HuH-7.5 (cell line): ENCODE measurements around the gene TLE6.
"Not testable (repeated sequence)": the region's sequence is repeated elsewhere in the genome, so short reads cannot be mapped to it uniquely, and the experiment has no call there.

Source experiments
- DNase-seq: peaks from one replicate; pipeline ENCODE4 v3.0.0; 2011; ENCODE audit warnings: low spot score

The TLE6 gene

DNA sequence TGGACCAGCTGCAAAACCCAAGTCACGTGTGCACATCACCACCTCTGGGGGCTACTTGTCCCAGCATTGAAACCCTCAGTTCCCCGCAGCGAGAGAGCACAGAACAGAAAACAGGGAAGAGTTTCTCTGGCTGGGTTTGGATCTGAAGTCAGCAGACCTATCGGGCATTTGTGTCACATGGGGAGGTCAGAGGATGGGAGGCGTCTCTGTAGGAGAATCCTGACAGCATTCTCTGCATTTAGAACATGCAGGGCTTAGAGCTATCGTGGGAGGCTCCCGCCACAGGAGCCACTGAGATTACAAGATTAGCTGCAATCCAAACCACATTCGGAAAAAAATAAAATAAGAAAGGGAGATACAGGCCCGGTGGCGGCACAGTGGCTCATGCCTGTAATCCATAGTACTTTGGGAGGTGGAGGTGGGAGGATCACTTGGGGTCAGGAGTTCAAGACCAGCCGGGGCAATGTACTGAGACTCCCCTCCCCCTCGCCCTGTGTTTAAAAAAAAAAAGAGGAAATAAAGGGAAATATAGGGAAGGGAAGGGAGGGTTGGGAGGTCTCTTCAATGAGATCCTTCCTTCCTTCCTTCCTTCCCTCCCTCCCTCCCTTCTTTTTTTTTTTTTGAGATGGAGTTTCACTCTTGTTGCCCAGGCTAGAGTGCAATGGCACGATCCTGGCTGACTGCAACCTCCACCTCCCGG lies 2.9 kb upstream of the TLE6 start:
- no peak for DNase-seq

GRCh38 chr19:2976609-2977000 lies 759 bp upstream of the TLE6 start:
- no peak for DNase-seq

GRCh38 chr19:2977746-2978138 lies 378 bp downstream of the TLE6 start:
- DNase-seq: peak; percentile 58

- DNase-seq: no peak
Observed at GRCh38 chr19:2978166-2978767, 903 bp downstream of the TLE6 start.

- DNase-seq: no peak
Observed at GRCh38 chr19:2978772-2979171, 1.4 kb downstream of the TLE6 start.

DNA sequence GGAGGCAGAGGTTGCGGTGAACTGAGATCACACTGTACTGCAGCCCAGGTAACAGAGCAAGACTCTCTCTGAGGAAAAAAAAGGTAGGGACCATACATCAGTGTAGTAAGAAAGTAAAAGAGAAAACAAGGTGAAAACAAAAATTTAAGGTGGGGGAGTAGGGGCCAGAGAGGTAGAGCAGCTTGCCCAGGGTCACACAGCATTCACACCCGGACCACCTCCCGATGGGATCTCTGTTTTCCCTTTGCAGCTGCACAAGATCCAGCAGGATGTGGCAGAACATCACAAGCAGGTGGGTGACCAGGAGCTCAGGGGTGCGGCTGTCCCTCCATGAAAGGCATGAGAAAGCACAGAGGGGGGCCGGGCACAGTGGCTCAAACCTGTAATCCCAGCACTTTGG lies 4.5 kb downstream of the TLE6 start:
- DNase-seq: no peak

GRCh38 chr19:2982561-2982960 lies 5.2 kb downstream of the TLE6 start:
- DNase-seq: no peak

- DNase-seq: no peak
Observed at GRCh38 chr19:2982983-2983350, 5.6 kb downstream of the TLE6 start.

- DNase-seq: peak; percentile 67
Observed at GRCh38 chr19:2983351-2984214, 6.2 kb downstream of the TLE6 start.

DNA sequence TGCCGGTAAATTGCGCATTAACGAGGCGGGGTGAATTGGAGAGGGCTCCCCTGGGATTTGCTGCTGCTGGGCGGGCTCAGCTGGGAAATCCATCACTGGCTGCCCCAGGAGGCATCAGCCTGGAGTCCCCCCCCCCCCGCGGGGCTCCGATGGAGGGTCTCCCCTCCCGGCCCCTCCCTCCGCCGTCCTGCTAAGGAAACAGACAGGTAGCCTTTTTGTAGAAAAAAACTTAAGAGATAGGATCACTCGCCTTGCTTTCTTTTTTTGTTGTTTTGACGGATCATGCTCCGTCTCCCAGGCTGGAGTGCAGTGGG lies 6.8 kb downstream of the TLE6 start:
- no peak for DNase-seq

DNA sequence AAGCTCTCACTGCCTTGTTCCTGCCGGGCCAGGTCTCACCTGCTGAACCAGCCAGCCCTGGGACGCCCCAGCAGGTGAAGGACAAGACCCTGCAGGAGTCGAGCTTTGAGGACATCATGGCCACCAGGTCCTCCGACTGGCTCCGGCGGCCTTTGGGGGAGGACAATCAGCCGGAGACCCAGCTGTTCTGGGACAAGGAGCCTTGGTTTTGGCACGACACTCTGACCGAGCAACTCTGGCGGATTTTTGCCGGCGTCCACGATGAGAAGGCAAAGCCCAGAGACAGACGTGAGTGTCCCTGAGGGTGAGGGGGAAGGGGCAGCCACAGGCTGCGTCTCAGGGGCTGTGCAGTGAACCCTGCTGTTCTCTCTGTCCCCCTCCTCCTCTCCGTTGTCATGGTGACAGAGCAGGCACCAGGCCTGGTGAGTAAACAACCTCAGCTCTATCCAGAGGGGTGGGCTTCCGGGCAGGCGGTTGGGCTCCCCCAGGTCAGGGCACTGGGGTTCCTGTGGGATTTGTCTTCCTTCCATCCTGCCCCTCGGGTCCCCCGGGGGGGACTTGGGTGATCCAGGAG lies 9.7 kb downstream of the TLE6 start:
- no peak for DNase-seq

GRCh38 chr19:2987797-2988196 lies 10.4 kb downstream of the TLE6 start:
- no peak for DNase-seq

- no peak for DNase-seq
Observed at GRCh38 chr19:2988568-2988967, 11.2 kb downstream of the TLE6 start.

- no peak for DNase-seq
Observed at GRCh38 chr19:2989236-2989946, 12.0 kb downstream of the TLE6 start.

DNA sequence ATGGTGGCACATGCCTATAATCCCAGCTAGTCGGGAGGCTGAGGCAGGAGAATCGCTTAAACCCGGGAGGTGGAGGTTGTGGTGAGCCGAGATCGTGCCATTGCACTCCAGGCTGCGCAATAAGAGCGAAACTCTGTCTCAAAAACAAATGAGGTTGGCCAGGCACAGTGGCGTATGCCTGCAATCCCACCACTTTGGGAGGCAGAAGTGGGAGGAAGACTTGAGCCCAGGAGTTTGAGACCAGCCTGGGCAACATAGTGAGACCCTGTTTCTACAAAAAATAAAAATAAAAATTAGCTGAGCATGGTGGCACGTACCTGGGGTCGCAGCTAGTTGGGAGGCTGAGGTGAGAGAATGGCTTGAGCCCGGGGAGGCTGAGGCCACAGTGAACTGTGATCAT lies 15.0 kb downstream of the TLE6 start:
- DNase-seq: not testable (repeated sequence)

GRCh38 chr19:2992958-2993357 lies 15.6 kb downstream of the TLE6 start:
- no peak for DNase-seq

- no peak for DNase-seq
Observed at GRCh38 chr19:2993579-2993978, 16.2 kb downstream of the TLE6 start.

DNA sequence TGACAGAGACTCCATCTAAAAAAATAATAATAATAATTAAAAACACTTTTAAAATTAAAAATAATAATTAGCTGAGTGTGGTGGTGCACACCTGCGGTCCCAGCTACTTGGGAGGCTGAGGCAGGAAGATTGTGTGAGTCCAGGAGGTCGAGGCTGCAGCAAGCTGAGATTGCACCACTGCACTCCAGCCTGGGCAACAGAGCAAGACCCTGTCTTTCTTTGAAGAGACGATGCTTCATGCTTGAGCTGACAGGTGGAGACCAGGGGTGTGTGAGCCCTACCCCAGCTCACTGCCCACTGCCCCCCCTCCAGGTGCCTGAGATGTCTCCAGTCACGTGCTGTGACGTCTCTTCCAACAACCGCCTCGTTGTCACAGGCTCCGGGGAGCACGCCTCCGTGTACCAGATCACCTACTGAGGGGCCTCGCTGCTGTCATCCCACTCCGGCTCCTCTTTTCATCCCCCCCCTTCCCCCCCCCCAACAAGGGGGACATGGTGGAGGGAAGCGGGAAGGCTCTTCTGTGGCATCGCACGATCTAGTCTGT lies 17.3 kb downstream of the TLE6 start:
- no peak for DNase-seq

GRCh38 chr19:2997720-2998119 lies 20.4 kb downstream of the TLE6 start:
- DNase-seq: no peak

DNA sequence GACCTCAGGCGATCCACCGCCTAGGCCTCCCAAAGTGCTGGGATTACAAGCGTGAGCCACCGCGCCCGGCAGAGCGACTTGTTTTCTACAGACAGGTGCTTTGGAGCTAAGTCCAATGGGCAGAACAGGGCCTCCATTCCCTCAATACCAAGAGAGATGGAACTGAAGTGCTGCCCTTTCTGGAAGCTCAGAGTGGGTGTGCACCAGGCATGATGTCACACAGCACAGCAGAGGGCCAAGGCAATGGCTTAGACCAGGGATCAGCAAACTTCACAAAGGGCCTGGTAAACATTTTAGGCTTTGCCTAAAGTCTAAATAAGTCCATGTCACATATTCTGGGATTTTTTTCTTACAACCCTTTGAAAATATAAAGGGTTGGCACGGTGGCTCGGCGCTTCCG lies 21.3 kb downstream of the TLE6 start:
- no peak for DNase-seq

DNA sequence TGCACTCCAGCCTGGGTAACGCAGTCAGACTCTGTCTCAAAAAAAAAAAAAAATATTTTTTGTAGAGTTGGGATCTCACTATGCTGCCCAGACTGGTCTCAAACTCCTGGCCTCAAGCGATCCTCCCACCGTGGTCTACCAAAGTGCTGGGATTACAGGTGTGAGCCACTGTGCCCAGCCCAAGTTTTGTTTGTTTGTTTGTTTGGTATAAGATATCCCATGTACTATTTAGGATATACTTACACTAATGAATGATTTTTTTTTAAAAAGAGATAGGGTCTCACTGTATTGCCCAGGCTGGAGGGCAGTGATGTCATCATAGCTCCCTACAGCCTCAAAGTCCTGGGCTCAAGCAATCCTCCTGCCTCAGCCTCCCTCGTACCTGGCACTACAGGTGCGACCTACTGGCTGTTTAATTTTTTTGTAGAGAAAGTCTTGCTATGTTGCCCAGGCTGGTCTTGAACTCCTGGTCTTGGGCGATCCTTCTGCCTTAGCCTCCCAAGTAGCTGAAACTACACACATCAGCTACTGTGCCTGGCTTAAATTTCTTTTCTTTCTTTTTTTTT lies 24.0 kb downstream of the TLE6 start:
- DNase-seq: no peak

- no peak for DNase-seq
Observed at GRCh38 chr19:3003046-3003445, 25.7 kb downstream of the TLE6 start.
